NCI-H187 (cell line): ENCODE data around the gene LAG3.

ENCODE experiments used
- DNase-seq, 2 experiments: peaks; one replicate each; lab custom pipeline; 2025; lab: John Stamatoyannopoulos, UW

Gene LAG3

DNA sequence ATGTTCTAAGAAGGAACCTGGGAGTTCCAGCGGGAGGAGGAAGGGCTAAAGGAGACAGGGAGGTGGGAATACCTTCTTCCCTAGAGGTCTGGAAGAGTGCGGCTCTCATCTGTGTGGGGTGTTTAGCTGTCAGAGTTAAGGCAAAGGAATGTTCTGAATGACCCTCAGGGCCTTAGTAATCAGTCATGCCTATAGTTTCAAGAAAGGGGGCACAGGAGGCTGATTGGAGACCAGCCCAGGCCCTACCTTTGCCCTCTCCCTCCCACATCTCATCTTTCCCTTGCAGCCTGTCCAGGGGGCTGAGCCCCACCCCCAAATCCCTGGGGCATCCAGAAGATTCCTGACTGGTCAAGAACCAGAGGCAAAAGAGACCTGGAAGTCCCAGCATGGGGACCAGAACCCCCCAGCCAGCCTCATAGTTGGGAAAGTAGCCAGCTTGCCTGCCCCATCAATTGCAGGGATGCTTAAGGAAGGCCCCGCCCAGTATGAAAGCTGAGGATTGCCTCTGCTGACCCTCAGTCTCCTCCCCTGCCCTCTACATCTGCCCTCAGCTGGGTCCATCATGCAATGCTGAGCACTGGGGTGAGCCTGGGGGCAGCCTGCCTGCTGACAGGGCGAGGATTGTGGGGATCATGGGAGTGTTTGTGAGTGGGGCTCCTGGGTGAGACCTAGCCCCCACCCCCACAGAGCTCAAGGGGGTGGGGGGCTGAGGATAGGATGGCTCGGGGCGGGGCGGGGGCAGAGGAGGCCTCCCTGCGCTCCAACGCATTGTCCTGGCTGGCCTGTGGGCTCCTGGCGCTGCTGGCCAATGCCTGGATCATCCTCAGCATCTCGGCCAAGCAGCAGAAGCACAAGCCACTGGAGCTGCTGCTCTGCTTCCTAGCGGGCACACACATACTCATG lies 51.1 kb downstream of the LAG3 start:
- no peak for DNase-seq

DNA sequence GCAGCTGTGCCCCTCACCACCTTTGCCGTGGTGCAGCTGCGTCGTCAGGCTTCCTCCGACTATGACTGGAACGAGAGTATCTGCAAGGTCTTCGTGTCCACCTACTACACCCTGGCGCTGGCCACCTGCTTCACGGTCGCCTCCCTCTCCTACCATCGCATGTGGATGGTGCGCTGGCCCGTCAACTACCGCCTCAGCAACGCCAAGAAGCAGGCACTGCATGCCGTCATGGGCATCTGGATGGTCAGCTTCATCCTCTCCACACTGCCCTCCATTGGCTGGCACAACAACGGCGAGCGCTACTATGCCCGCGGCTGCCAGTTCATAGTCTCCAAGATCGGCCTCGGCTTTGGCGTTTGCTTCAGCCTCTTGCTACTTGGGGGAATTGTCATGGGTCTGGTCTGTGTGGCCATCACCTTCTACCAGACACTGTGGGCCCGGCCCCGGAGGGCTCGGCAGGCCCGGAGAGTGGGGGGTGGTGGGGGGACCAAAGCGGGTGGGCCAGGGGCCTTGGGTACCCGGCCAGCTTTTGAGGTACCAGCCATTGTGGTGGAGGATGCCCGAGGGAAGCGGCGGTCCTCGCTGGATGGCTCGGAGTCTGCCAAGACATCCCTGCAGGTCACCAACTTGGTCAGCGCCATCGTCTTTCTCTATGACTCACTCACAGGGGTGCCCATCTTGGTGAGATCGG lies 51.9 kb downstream of the LAG3 start:
- no peak for DNase-seq

DNA sequence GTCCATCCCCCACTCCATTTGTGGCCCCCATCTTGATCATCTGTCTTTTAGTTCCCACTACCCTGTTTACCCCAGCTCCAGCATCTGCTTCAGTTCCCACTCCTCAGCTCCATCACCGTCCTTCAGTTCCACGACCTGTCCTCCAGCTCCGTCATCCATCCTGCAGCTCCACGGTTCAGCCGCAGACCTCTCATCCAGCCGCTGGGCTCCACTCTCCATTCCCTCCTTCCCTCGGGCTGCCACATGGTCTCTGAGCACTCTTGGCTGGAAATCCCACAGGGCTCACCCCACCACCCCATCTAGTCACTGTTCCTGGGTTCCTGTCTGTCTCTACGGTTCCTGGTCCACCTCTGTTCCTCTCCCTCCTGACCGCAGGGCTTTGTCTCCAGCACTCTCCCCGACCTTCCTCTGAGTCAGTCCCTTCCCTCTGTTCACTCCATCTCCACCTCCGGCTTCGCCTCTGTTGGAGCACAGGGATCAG lies 52.6 kb downstream of the LAG3 start:
- DNase-seq, result no peak

DNA sequence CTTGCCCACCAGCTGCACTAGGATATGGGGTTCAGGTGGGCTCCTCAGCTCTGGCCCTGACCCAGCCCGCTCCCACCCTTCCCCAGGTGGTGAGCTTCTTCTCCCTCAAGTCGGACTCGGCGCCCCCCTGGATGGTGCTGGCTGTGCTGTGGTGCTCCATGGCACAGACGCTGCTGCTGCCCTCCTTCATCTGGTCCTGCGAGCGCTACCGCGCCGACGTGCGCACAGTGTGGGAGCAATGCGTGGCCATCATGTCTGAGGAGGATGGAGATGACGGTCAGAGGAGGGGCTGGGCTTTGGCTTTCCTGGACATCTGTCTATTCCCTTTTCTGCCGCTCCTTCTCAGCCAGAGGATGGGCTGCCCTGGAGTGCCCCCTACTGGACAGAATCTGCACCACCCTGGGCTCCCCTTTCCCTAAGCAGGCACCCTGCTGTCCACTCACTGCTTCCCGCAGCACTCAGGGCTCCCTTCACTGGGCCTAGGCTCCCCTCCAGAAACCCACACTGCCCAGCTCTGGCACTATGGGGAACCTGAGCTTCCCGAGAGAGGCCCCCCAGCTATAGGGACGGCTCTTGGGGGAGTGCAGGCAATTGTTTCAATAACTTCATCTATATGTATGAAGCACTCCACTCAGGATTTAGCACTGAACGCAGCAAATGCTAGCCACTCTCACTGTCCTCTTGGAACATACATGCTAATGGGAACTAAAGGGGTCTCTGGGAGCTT lies 53.2 kb downstream of the LAG3 start:
- peak; percentile 57 to 68 for DNase-seq

DNA sequence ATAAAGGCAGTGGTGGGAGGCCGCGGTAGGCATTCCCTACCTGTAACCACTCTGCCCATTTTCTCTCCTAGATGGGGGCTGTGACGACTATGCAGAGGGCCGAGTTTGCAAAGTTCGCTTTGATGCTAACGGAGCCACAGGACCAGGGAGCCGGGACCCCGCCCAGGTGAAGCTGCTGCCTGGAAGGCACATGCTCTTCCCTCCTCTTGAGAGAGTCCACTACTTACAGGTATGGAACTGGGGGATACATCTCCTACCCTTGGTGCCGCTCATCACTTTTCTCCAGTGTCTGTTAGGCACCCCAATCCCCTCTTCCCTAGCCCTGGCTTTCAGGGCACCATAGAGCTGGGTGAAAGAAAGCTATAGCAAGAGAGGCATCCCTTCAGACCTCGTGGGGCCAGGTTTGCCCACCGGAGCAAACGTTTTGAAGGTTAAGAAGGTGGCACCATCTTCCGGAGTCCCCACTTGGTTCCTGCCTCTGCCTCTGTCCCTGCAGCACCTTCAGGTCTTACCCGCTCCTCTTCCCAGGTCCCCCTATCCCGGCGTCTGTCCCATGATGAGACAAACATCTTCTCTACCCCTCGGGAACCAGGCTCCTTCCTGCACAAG lies 53.9 kb downstream of the LAG3 start:
- no peak for DNase-seq

DNA sequence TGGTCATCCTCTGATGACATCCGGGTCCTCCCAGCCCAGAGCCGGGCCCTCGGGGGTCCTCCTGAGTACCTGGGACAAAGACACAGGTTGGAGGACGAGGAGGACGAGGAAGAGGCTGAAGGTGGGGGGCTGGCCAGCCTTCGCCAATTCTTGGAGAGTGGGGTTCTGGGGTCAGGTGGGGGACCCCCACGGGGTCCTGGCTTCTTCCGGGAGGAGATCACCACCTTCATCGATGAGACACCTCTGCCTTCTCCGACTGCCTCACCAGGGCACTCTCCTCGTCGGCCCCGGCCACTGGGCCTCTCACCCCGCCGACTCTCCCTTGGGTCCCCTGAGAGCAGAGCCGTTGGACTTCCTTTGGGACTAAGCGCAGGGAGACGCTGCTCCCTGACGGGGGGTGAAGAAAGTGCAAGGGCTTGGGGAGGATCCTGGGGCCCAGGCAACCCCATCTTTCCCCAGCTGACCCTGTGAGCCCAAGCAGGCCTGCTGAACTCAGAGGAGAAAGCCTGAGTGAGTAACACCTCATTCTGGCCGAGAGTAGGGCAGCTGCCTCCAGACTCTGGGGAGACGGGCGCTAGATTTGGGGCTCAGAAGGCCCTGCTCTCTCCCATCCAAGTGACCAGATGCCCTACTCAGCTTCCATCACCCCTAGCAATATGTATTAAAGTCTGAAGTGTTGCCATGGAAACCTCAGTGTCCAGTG lies 54.6 kb downstream of the LAG3 start:
- no peak for DNase-seq

DNA sequence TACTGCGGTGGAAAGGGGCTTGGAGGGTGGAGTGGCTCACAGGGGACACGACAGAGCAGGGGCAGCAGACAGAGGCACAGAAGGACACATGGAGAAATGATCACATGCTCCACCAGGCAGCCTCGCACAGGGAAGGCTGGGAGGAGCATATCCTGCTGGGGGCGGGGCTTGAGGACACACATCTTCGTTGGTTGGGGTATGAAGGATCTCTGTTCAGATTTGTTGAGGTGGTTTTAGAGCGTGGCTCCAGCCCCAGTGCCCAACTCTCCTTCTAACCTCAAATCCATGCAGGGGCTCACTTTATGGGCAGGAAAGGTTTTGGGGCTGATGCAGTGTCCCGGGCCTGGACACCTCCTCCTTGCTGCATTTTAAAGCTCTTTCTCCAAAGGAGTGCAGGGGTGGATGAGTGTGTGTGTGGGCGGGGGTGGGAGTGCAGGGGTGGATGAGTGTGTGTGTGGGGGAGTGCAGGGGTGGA lies 55.2 kb downstream of the LAG3 start:
- DNase-seq, result peak; percentile 78 to 85
